NCI-H146 treated with DMSO at 0.1 percent for 48 hours (cell line): ENCODE data around the gene DNTT.

Source experiments
- DNase-seq: peaks from one replicate; lab custom pipeline; 2025; ENCODE audit not compliant: unreplicated experiment; lab: John Stamatoyannopoulos, UW

The DNTT gene

GRCh38 chr10:96341219-96342182 lies 37.3 kb downstream of the DNTT start:
- DNase-seq: no peak

- no peak for DNase-seq
Observed at GRCh38 chr10:96342402-96342801, 38.2 kb downstream of the DNTT start.

- no peak for DNase-seq
Observed at GRCh38 chr10:96344178-96344577, 39.9 kb downstream of the DNTT start.

GRCh38 chr10:96345222-96345621 lies 41.0 kb downstream of the DNTT start:
- DNase-seq: no peak

- DNase-seq: no peak
Observed at GRCh38 chr10:96346295-96346694, 42.1 kb downstream of the DNTT start.

GRCh38 chr10:96352027-96352426 lies 47.8 kb downstream of the DNTT start:
- DNase-seq: no peak

- no peak for DNase-seq
Observed at GRCh38 chr10:96352582-96352981, 48.3 kb downstream of the DNTT start.

- DNase-seq: no peak
Observed at GRCh38 chr10:96357038-96357620, 52.9 kb downstream of the DNTT start.

GRCh38 chr10:96358851-96359540 lies 54.8 kb downstream of the DNTT start, which contains the start of gene OPALIN:
Gene OPALIN (minus strand): TSS chr10:96359002. CDS start chr10:96358896, 106 bp downstream.
- no peak for DNase-seq

- no peak for DNase-seq
Observed at GRCh38 chr10:96359616-96360015, 55.4 kb downstream of the DNTT start.

GRCh38 chr10:96360331-96360730 lies 56.1 kb downstream of the DNTT start:
- no peak for DNase-seq

- DNase-seq: no peak
Observed at GRCh38 chr10:96360766-96361165, 56.5 kb downstream of the DNTT start.

- no peak for DNase-seq
Observed at GRCh38 chr10:96365571-96365970, 61.3 kb downstream of the DNTT start.

GRCh38 chr10:96366508-96366907 lies 62.3 kb downstream of the DNTT start:
- no peak for DNase-seq

- no peak for DNase-seq
Observed at GRCh38 chr10:96367470-96367869, 63.2 kb downstream of the DNTT start.

- no peak for DNase-seq
Observed at GRCh38 chr10:96368971-96369370, 64.7 kb downstream of the DNTT start.

- DNase-seq: no peak
Observed at GRCh38 chr10:96369890-96370583, 65.8 kb downstream of the DNTT start.

- peak; percentile 4 for DNase-seq
Observed at GRCh38 chr10:96370584-96371157, 66.4 kb downstream of the DNTT start.

GRCh38 chr10:96371356-96371755 lies 67.1 kb downstream of the DNTT start:
- no peak for DNase-seq

- DNase-seq: no peak
Observed at GRCh38 chr10:96374004-96374403, 69.8 kb downstream of the DNTT start.

- DNase-seq: no peak
Observed at GRCh38 chr10:96374639-96374984, 70.4 kb downstream of the DNTT start.
